Measurements from ENCODE around the gene SLC25A41.

Gene SLC25A41

DNA sequence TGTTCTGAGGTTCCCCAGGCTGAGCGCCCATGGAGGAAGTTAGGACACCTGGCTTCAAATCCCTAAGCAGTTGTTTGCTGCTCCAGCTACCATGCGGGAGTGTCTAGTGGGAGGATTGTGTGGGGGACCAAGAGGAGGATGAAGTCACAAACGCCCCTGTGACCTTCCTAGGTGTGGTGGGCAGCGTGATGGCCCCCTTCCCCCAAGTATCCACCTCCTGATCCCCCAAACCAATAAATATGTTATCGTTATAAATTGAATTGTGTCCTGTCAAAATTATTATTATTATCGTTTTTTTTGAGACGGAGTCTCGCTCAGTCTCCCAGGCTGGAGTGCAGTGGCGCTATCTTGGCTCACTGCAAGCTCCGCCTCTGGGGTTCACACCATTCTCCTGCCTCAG lies at the start of gene SLC25A41:
SLC25A41 (minus strand) TSS at position 101 of the 400 bp plus-strand sequence; CDS start at position 31, 70 bp downstream.
- Histone ChIP-seq H3K4me3 (ENCODE audit: low read length in 2 of 2) (no peak within 1 kb of the TSS), H3K27me3 (ENCODE audit: control insufficient read depth in 1 of 2, insufficient read depth in 2 of 2, low read length in 2 of 2) (no peaks in the 10 kb centered on the region), H3K4me1 (ENCODE audit: control insufficient read depth, insufficient read depth, low read length) (no peaks in the 10 kb centered on the region), H3K36me3 (ENCODE audit: control insufficient read depth in 2 of 2, insufficient read depth in 2 of 2, low read length in 2 of 2) (no peaks in the 10 kb centered on the region), H3K27ac (ENCODE audit: low read length) (no peak within 1 kb of the TSS), H3K9me3 (ENCODE audit: control insufficient read depth in 2 of 2, low read length in 2 of 2) (no peaks in the 10 kb centered on the region), H3K9ac (ENCODE audit: low read length in 2 of 2) (no peak within 1 kb of the TSS)

DNA sequence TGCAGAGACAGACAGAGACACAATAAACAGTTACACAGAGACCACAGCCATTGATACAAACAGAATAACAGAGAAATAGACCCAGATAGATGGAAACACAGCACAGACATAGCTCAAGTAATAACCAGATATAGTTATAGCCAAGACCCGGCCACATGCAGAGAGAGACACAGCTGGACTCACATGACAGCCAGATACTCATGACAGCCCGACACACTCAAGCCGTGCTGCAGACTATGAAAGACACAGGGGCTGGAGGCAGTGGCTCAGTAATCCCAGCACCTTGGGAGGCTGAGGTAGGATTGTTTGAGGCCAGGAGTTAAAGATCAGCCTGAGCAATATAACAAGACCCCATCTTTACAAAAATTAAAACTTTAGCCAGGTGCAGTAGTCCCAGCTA lies 49.7 kb upstream of the SLC25A41 start:
- Histone ChIP-seq H3K9me3 (ENCODE audit: control insufficient read depth in 2 of 2, low read length in 2 of 2) (no peaks in the 10 kb centered on the region), H3K4me3 (ENCODE audit: low read length in 2 of 2) (no peak overlapping the region), H3K9ac (ENCODE audit: low read length in 2 of 2) (no peak overlapping the region), H3K36me3 (ENCODE audit: control insufficient read depth in 2 of 2, insufficient read depth in 2 of 2, low read length in 2 of 2) (no peaks in the 10 kb centered on the region), H3K27ac (ENCODE audit: low read length) (no peak overlapping the region), H3K27me3 (ENCODE audit: control insufficient read depth in 1 of 2, insufficient read depth in 2 of 2, low read length in 2 of 2) (peaks cover 3 to 9% of the 10 kb centered on the region in 2 donors), H3K4me1 (ENCODE audit: control insufficient read depth, insufficient read depth, low read length) (no peaks in the 10 kb centered on the region)

GRCh38 chr19:6482343-6482686 lies 48.8 kb upstream of the SLC25A41 start:
- peaks cover 3 to 9% of the 10 kb centered on the region in 2 donors for H3K27me3 ChIP-seq (ENCODE audit: control insufficient read depth in 1 of 2, insufficient read depth in 2 of 2, low read length in 2 of 2)
- no peaks in the 10 kb centered on the region for H3K36me3 ChIP-seq (ENCODE audit: control insufficient read depth in 2 of 2, insufficient read depth in 2 of 2, low read length in 2 of 2)
- no peak overlapping the region for H3K9ac ChIP-seq (ENCODE audit: low read length in 2 of 2)
- H3K4me1 ChIP-seq (ENCODE audit: control insufficient read depth, insufficient read depth, low read length), result no peaks in the 10 kb centered on the region
- H3K27ac ChIP-seq (ENCODE audit: low read length), result no peak overlapping the region
- H3K9me3 ChIP-seq (ENCODE audit: control insufficient read depth in 2 of 2, low read length in 2 of 2), result no peaks in the 10 kb centered on the region
- H3K4me3 ChIP-seq (ENCODE audit: low read length in 2 of 2), result no peak overlapping the region

DNA sequence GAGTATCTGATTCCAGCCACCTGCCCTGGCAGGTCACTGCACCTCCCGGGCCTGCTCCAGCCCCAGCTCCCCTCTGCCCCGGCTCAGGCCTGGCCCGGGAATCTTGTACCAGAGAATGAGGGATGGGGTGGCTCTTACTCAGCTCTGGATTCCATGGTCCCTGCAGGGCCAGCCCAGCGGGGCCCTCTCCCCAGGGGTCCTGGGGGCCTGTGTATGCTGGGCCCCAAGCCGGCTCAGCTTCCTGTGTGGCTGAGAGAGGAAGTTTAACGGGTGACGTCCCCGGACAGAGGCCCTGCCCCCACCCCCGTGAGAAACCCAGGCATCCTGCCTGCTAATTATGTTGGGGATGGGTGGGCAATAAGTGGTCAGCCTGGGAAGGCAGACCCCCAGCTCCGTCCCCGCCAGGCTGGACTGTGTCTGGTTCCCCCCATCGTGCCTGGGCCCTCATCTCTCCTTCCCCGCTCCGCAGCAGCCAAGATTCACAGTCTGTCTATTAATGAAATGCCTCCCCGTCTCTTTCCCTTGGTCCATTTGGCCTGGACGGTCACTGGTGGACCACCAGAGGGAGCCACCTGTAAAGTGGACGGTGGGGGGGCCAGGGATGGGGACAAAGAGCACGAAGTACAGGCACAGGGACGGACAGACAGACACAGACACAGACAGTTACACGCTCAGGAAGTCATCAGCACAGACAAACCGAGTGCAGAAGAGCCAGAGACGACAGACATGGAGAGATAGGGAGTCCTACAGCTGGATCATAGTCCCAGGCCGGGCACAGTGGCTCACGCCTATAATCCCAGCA lies 48.2 kb upstream of the SLC25A41 start, which contains the start of gene DENND1C:
DENND1C (minus strand) TSS at position 247 of the 802 bp plus-strand sequence; CDS start at position 155, 92 bp downstream.
- Histone ChIP-seq H3K4me3 (ENCODE audit: low read length in 2 of 2) (peak within 1 kb of the TSS in 1 of 2 donors; percentile 15), H3K9ac (ENCODE audit: low read length in 2 of 2) (no peak within 1 kb of the TSS), H3K36me3 (ENCODE audit: control insufficient read depth in 2 of 2, insufficient read depth in 2 of 2, low read length in 2 of 2) (no peaks in the 10 kb centered on the region), H3K27ac (ENCODE audit: low read length) (no peak within 1 kb of the TSS), H3K4me1 (ENCODE audit: control insufficient read depth, insufficient read depth, low read length) (no peaks in the 10 kb centered on the region), H3K9me3 (ENCODE audit: control insufficient read depth in 2 of 2, low read length in 2 of 2) (no peaks in the 10 kb centered on the region), H3K27me3 (ENCODE audit: control insufficient read depth in 1 of 2, insufficient read depth in 2 of 2, low read length in 2 of 2) (peaks cover 8 to 14% of the 10 kb centered on the region in 2 donors)

GRCh38 chr19:6480848-6481415 lies 47.4 kb upstream of the SLC25A41 start:
- Histone ChIP-seq H3K4me3 (ENCODE audit: low read length in 2 of 2) (peak overlapping the region in 1 of 2 donors; percentile 15), H3K27ac (ENCODE audit: low read length) (no peak overlapping the region), H3K9ac (ENCODE audit: low read length in 2 of 2) (no peak overlapping the region), H3K4me1 (ENCODE audit: control insufficient read depth, insufficient read depth, low read length) (peaks cover 6% of the 10 kb centered on the region), H3K27me3 (ENCODE audit: control insufficient read depth in 1 of 2, insufficient read depth in 2 of 2, low read length in 2 of 2) (peaks cover 16 to 20% of the 10 kb centered on the region in 2 donors), H3K9me3 (ENCODE audit: control insufficient read depth in 2 of 2, low read length in 2 of 2) (no peaks in the 10 kb centered on the region), H3K36me3 (ENCODE audit: control insufficient read depth in 2 of 2, insufficient read depth in 2 of 2, low read length in 2 of 2) (no peaks in the 10 kb centered on the region)

DNA sequence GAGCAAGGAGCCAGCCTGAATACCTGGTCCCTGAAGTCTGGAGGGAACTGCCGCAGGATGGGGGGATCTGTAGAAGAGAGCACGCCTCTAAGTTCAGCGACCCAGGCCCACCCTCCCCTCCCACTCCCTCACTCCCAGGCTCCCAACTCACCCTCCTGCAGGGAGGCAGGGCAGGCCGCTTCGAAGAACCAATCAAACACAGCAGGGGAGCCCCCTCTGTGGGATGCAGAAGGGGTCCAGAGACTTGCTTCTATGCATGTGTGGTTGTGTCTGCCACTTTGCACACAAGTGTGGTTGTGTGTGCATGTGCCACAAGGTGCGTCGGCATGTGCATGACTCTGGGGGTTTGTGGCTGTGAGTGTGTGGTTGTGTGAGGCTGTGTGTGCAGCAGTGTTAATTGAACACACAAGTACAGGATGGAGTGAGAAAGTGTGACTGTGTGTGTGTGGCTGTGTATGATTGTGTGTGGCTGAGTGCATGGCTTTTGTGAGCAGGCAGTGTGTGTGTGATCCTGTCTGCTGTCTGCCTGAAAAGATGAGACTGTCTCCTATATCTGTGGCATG lies 46.4 kb upstream of the SLC25A41 start:
- Histone ChIP-seq H3K36me3 (ENCODE audit: control insufficient read depth in 2 of 2, insufficient read depth in 2 of 2, low read length in 2 of 2) (no peaks in the 10 kb centered on the region), H3K27ac (ENCODE audit: low read length) (no peak overlapping the region), H3K9ac (ENCODE audit: low read length in 2 of 2) (no peak overlapping the region), H3K4me3 (ENCODE audit: low read length in 2 of 2) (no peak overlapping the region), H3K9me3 (ENCODE audit: control insufficient read depth in 2 of 2, low read length in 2 of 2) (no peaks in the 10 kb centered on the region), H3K27me3 (ENCODE audit: control insufficient read depth in 1 of 2, insufficient read depth in 2 of 2, low read length in 2 of 2) (peaks cover 24 to 30% of the 10 kb centered on the region in 2 donors), H3K4me1 (ENCODE audit: control insufficient read depth, insufficient read depth, low read length) (peaks cover 13% of the 10 kb centered on the region)

DNA sequence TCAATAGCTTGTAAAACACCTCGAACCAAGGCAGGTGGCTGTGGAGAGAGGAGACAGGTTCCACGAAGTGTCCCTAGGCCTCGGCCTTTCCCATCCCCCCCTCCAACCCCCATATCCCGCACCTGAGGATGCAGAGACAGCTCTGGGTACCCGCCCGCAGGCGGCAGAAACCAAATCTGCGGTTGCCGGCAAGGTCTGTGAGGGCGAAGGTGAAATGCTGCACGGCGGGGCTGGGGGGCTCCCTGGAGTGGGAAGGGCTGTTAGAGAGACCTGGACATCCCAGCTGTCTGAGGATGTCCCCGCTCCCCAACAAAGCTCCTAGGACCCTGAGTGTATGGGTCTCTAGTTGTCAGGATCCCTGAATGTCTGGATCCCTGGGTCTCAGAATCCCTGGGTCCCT lies 45.3 kb upstream of the SLC25A41 start:
- Histone ChIP-seq H3K9ac (ENCODE audit: low read length in 2 of 2) (no peak overlapping the region), H3K36me3 (ENCODE audit: control insufficient read depth in 2 of 2, insufficient read depth in 2 of 2, low read length in 2 of 2) (no peaks in the 10 kb centered on the region), H3K9me3 (ENCODE audit: control insufficient read depth in 2 of 2, low read length in 2 of 2) (no peaks in the 10 kb centered on the region), H3K27ac (ENCODE audit: low read length) (no peak overlapping the region), H3K4me3 (ENCODE audit: low read length in 2 of 2) (no peak overlapping the region), H3K4me1 (ENCODE audit: control insufficient read depth, insufficient read depth, low read length) (peaks cover 13% of the 10 kb centered on the region), H3K27me3 (ENCODE audit: control insufficient read depth in 1 of 2, insufficient read depth in 2 of 2, low read length in 2 of 2) (peaks cover 26 to 30% of the 10 kb centered on the region in 2 donors)

DNA sequence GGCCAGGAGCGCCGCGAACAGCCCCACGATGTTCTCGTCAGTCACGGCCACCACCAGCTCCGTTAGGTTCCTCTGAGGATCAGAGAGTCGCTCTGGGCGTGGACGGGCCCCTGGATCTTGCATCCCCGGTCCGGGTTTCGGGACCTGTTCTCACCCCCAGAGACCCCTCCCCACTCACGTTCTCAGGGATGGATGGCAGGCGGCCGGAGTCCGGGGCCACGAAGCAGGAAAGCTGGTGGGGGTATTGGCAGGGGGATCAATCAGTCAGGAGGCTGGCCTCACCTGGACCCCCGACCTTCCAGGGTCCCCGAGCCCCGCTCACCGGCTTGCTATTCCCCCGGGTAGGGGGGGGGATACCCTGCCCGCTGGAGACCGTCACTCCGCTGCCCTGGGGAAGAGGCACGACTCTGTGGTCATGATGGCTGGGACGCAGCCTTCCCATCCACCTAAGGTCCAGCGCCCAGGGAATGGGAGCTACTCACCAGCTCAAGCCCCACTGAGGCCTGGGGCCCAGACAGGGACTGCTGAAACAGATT lies 43.4 kb upstream of the SLC25A41 start:
- Histone ChIP-seq H3K36me3 (ENCODE audit: control insufficient read depth in 2 of 2, insufficient read depth in 2 of 2, low read length in 2 of 2) (no peaks in the 10 kb centered on the region), H3K4me1 (ENCODE audit: control insufficient read depth, insufficient read depth, low read length) (peaks cover 13% of the 10 kb centered on the region), H3K27me3 (ENCODE audit: control insufficient read depth in 1 of 2, insufficient read depth in 2 of 2, low read length in 2 of 2) (peaks cover 24 to 30% of the 10 kb centered on the region in 2 donors), H3K4me3 (ENCODE audit: low read length in 2 of 2) (no peak overlapping the region), H3K9me3 (ENCODE audit: control insufficient read depth in 2 of 2, low read length in 2 of 2) (no peaks in the 10 kb centered on the region), H3K9ac (ENCODE audit: low read length in 2 of 2) (no peak overlapping the region), H3K27ac (ENCODE audit: low read length) (no peak overlapping the region)

- H3K4me3 ChIP-seq (ENCODE audit: low read length in 2 of 2), result peak overlapping the region in 1 of 2 donors; percentile 40
- H3K9ac ChIP-seq (ENCODE audit: low read length in 2 of 2), result no peak overlapping the region
- peaks cover 24 to 28% of the 10 kb centered on the region in 2 donors for H3K27me3 ChIP-seq (ENCODE audit: control insufficient read depth in 1 of 2, insufficient read depth in 2 of 2, low read length in 2 of 2)
- H3K36me3 ChIP-seq (ENCODE audit: control insufficient read depth in 2 of 2, insufficient read depth in 2 of 2, low read length in 2 of 2), result no peaks in the 10 kb centered on the region
- H3K4me1 ChIP-seq (ENCODE audit: control insufficient read depth, insufficient read depth, low read length), result peaks cover 13% of the 10 kb centered on the region
- H3K27ac ChIP-seq (ENCODE audit: low read length), result no peak overlapping the region
- no peaks in the 10 kb centered on the region for H3K9me3 ChIP-seq (ENCODE audit: control insufficient read depth in 2 of 2, low read length in 2 of 2)
Observed at GRCh38 chr19:6476155-6476895, 42.8 kb upstream of the SLC25A41 start.

DNA sequence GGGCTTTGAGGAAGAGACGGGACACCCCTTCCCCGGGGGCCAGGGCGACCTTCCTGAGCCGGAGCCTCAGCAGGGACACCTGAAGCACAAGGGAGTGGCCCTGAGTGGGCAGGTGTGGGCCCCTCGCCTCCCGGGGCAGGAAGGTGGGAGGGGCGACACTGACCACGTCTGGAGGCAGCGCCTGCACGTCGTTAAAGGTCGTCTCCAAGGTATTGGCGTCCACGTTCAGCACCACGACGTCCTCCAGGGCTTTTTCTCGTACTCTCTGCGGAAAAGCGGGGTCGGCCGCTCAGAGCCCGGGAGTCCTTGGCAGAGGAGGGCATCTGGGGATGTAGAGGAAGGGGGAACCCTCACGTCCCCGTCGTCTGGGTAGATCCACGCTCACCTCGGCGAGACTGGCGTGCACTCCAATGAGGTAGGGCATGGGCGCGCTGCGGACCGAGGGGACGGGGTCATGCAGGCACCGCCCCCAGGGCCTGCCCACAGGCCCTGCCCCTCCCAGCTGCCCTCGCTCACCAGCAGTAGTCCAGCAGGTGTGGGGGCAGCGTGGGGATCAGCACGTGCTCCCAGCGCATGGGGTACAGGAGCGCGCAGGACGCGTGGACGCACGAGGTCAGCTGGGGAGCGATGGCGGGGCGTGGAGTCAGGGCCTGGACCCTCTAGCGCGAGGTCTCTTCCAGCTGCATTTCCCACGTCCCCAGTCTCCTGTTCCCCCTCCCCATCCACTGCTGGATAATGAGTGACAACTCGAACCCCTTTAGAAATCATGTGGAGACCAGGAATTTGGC lies 42.0 kb upstream of the SLC25A41 start:
- Histone ChIP-seq H3K36me3 (ENCODE audit: control insufficient read depth in 2 of 2, insufficient read depth in 2 of 2, low read length in 2 of 2) (no peaks in the 10 kb centered on the region), H3K27me3 (ENCODE audit: control insufficient read depth in 1 of 2, insufficient read depth in 2 of 2, low read length in 2 of 2) (peaks cover 24 to 28% of the 10 kb centered on the region in 2 donors), H3K4me1 (ENCODE audit: control insufficient read depth, insufficient read depth, low read length) (peaks cover 13% of the 10 kb centered on the region), H3K4me3 (ENCODE audit: low read length in 2 of 2) (peak overlapping the region in 1 of 2 donors; percentile 40), H3K9me3 (ENCODE audit: control insufficient read depth in 2 of 2, low read length in 2 of 2) (no peaks in the 10 kb centered on the region), H3K9ac (ENCODE audit: low read length in 2 of 2) (no peak overlapping the region), H3K27ac (ENCODE audit: low read length) (no peak overlapping the region)
